Loucy (cell line): ENCODE measurements around the gene BORCS6.
A peak's percentile ranks its signal among the peaks of the same experiment; 100 is the strongest.

Source experiments
- H2AFZ ChIP-seq: fragments of 200-600 bp; sonication (generic); 2 replicates; pipeline ENCODE4 v1.6.0; 2016; ENCODE audit warnings: antibody characterized with exemption, mild to moderate bottlenecking, low read length, moderate library complexity
- H3F3A ChIP-seq: fragments of 200-600 bp; 2 replicates; pipeline ENCODE4 v1.6.0; 2016; ENCODE audit warnings: antibody characterized with exemption, low read depth, mild to moderate bottlenecking
- H3K27me3 ChIP-seq: fragments of 200-600 bp; sonication (generic); 2 replicates; pipeline ENCODE4 v1.6.1; 2014; ENCODE audit warnings: low read length, mild to moderate bottlenecking; ENCODE audit not compliant: insufficient read depth, poor library complexity, severe bottlenecking
- H3K36me3 ChIP-seq: fragments of 200-600 bp; sonication (generic); 2 replicates; pipeline ENCODE4 v1.6.1; 2016; ENCODE audit warnings: low read length; ENCODE audit not compliant: insufficient read depth
- H3K4me1 ChIP-seq: fragments of 200-600 bp; sonication (generic); 2 replicates; pipeline ENCODE4 v1.5.1; 2014; ENCODE audit warnings: low read length, mild to moderate bottlenecking; ENCODE audit not compliant: insufficient read depth, poor library complexity, severe bottlenecking
- H3K4me2 ChIP-seq: fragments of 200-600 bp; sonication (generic); 2 replicates; pipeline ENCODE4 v1.6.0; 2014; ENCODE audit warnings: antibody characterized with exemption, low read length, low read depth, mild to moderate bottlenecking; ENCODE audit not compliant: poor library complexity, severe bottlenecking
- H3K4me3 ChIP-seq: fragments of 200-600 bp; sonication (generic); 2 replicates; pipeline ENCODE4 v1.5.1; 2014; ENCODE audit warnings: low read length, mild to moderate bottlenecking, mixed read lengths; ENCODE audit not compliant: poor library complexity, severe bottlenecking
- H3K79me2 ChIP-seq: fragments of 200-600 bp; sonication (generic); 2 replicates; pipeline ENCODE4 v1.6.1; 2014; ENCODE audit warnings: low read length; ENCODE audit not compliant: insufficient read depth
- H3K9ac ChIP-seq: fragments of 200-600 bp; sonication (generic); 2 replicates; pipeline ENCODE4 v1.6.0; 2014; ENCODE audit warnings: mild to moderate bottlenecking, low read depth, low read length, moderate library complexity; ENCODE audit not compliant: poor library complexity, severe bottlenecking
- H3K9me2 ChIP-seq: fragments of 200-600 bp; sonication (generic); replicated peaks from 2 replicates; pipeline ENCODE4 v1.6.1; 2016; ENCODE audit warnings: low read depth, low read length, mixed read lengths
- H3K9me3 ChIP-seq: fragments of 200-600 bp; sonication (generic); 2 replicates; pipeline ENCODE4 v1.6.1; 2014; ENCODE audit warnings: mild to moderate bottlenecking, antibody characterized with exemption, low read length, low read depth; ENCODE audit not compliant: insufficient read depth
- H4K20me1 ChIP-seq: fragments of 200-600 bp; sonication (generic); 2 replicates; pipeline ENCODE4 v1.6.0; 2014; ENCODE audit warnings: antibody characterized with exemption, low read length, mild to moderate bottlenecking; ENCODE audit not compliant: insufficient read depth, poor library complexity, severe bottlenecking
- EZH2phosphoT487 ChIP-seq: fragments of 200-600 bp; IDR thresholded peaks from 2 replicates; pipeline ENCODE4 v1.6.1; 2018; ENCODE audit warnings: antibody characterized with exemption, mild to moderate bottlenecking, moderate library complexity, borderline replicate concordance
- TF ChIP-seq, protein P1 (sequence below): fragments of 200-600 bp; sonication (generic); conservative IDR thresholded peaks from 2 replicates; pipeline ENCODE4 v1.5.1; 2014; ENCODE audit warnings: mild to moderate bottlenecking, antibody characterized with exemption, low read length

The BORCS6 gene

DNA sequence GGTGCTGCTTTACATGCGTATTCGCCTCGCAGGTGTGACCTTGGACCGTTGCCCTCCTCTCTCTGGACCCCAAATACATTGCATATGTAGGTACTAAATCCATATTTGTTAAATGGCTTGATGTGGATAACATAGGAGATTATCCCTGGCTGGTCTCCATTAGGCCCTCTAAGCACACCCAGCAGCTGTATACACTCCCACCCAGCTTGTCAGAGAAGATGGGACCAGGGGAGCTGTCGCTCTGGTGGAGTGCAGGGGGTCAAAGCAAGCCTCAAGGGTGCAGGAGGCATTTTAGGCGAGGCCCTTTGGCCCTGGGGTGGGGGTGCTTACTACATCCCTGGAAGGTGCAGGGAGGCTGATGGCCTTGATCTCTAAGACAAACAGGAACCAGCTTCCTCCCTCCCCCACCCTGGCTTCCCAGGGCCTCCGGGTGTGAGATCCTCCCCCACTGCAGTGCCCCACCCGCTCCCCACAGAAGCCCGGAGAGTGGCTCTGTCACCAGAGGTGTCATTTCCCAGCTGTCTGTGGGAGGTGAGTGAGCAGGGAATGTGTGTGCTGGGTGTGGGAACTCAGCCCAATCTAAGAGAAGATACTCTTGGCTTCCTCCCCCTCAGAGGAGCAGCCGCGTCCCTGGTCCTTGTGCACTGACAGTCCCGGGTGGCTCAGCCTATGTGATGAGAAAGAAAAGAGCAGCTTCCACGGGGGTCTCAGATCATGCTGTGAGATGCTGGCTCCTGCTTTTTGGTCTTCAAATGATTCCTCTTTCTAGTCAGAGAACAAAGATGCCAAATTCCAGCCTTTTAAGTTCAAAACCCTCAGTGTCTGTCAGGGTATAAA lies 25.8 kb downstream of the BORCS6 start:
- Histone ChIP-seq H4K20me1 (peaks cover 34% of the 10 kb centered on the region), H3K4me1 (peaks cover 36% of the 10 kb centered on the region), H3K9ac (peak overlapping the region; percentile 94), H3K9me2 (no peaks in the 10 kb centered on the region), H3K4me3 (peak overlapping the region; percentile 100), H3K9me3 (no peaks in the 10 kb centered on the region), H3K4me2 (peak overlapping the region; percentile 86), H3K79me2 (peaks cover 39% of the 10 kb centered on the region), H2AFZ (peak overlapping the region; percentile 95; the same call in 1 of the 2 replicates), H3F3A (peaks cover 2% of the 10 kb centered on the region; the same call in 1 of the 2 replicates), H3K27me3 (peaks cover 4% of the 10 kb centered on the region), H3K36me3 (no peaks in the 10 kb centered on the region)
- TF ChIP-seq EZH2phosphoT487: no peak
- TF ChIP-seq, protein P1, sequence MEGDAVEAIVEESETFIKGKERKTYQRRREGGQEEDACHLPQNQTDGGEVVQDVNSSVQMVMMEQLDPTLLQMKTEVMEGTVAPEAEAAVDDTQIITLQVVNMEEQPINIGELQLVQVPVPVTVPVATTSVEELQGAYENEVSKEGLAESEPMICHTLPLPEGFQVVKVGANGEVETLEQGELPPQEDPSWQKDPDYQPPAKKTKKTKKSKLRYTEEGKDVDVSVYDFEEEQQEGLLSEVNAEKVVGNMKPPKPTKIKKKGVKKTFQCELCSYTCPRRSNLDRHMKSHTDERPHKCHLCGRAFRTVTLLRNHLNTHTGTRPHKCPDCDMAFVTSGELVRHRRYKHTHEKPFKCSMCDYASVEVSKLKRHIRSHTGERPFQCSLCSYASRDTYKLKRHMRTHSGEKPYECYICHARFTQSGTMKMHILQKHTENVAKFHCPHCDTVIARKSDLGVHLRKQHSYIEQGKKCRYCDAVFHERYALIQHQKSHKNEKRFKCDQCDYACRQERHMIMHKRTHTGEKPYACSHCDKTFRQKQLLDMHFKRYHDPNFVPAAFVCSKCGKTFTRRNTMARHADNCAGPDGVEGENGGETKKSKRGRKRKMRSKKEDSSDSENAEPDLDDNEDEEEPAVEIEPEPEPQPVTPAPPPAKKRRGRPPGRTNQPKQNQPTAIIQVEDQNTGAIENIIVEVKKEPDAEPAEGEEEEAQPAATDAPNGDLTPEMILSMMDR: no peak

DNA sequence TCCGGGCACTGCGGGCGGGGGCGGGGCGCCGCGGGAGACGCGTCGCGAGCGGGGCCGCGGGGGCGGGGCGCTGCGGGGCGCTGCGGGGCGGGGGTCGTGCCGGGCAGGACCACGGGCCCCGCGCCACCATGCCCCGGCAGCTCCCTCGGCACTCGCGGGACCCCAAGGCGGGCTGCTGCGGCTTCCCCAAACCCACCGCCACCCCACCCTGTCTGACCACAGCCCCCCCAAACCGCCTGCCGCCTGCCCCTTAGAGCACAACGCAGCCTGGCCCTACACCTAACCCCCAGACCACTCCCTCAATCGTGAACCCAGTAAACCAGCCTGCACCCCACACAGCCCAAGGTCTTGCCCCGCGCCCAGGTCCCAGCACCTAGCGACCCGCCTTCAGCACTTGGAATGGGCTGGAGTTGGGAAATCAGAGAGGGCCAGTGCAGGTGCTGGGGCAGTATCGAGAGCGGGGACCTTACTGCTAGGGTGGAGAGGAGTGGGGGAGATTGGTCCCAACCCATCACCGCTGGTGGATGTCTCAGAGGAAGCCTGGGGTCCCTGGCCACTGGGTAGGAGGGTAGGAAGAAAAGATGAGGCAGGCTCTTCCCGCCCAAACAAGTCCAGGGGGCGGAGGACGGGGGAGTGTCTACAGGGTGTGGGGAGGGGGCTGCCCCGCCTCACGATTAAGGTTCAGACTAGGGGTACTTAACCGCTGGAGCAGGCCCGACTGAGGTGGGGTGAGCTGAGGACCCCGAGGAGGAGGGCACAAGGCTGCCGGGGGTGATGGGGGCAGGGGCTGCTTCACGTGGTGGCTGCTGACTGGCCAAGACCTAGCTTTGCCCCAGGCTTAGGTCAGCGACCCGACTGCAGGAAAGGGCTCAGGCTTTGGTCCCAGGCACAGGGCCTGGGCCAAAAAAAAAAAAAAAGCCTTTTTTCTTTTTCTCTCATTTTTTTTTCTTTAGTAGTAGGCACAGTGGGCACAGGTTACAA lies 26.7 kb downstream of the BORCS6 start:
- peak overlapping the region; percentile 100 for H3K4me3 ChIP-seq
- H3F3A ChIP-seq: peaks cover 6% of the 10 kb centered on the region; the same call in 1 of the 2 replicates
- H3K4me2 ChIP-seq: peak overlapping the region; percentile 86
- peaks cover 4% of the 10 kb centered on the region for H3K27me3 ChIP-seq
- H3K79me2 ChIP-seq: peaks cover 40% of the 10 kb centered on the region
- peak overlapping the region; percentile 94 for H3K9ac ChIP-seq
- no peak for TF ChIP-seq EZH2phosphoT487
- TF ChIP-seq, protein P1: no peak
- H2AFZ ChIP-seq: peak overlapping the region; percentile 95
- no peaks in the 10 kb centered on the region for H3K36me3 ChIP-seq
- no peaks in the 10 kb centered on the region for H3K9me3 ChIP-seq
- H4K20me1 ChIP-seq: peaks cover 41% of the 10 kb centered on the region
- peaks cover 36% of the 10 kb centered on the region for H3K4me1 ChIP-seq
- H3K9me2 ChIP-seq: no peaks in the 10 kb centered on the region

DNA sequence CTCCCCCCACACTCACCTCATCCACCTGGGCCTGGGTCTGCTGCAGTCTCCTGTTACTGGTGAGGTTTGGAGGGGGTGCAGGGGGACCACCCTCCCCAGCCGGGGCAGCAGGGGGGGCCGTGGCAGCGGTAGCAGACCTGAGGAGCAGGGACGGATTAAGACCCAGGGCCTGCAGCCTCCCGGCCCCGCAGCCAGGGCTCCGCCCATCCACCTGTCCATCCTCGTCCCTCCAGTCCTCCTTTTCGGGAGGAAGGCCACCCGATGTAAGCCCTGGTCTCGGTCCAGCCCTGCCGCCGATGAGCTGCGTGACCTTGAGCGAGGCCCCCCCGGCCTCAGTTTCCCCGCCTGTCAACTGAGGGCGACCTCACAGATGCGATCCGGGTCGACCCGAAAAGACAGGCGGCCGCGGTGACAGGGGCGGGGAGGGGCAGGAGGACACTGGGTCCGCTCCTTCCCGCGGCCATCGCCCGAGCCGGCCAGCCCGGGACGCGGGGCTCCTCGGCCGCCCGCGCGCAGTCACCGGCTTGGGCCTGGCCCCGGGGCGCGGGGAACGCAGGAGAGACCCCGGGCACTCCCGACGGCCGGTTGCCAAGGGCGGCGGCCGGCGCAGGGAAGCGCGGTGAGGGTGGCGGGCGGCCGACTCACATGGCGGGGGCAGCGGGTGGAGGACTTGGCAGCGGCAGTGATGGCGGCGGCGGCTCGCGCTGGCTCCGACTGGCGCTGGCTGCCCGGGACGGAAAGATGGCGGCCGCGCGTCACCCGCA lies 27.6 kb downstream of the BORCS6 start, which contains the start of gene VAMP2:
Gene VAMP2, minus strand, starts transcription at position 716 of the 764 bp plus-strand sequence. Its CDS starts 69 bp downstream, at position 647.
- H3K9me2 ChIP-seq: no peaks in the 10 kb centered on the region
- H3K36me3 ChIP-seq: no peaks in the 10 kb centered on the region
- TF ChIP-seq, protein P1: no peak
- TF ChIP-seq EZH2phosphoT487: no peak
- peaks cover 4% of the 10 kb centered on the region for H3K27me3 ChIP-seq
- peak within 1 kb of the TSS; percentile 95 for H2AFZ ChIP-seq
- peaks cover 7% of the 10 kb centered on the region; the same call in 1 of the 2 replicates for H3F3A ChIP-seq
- H4K20me1 ChIP-seq: peaks cover 42% of the 10 kb centered on the region
- H3K79me2 ChIP-seq: peaks cover 40% of the 10 kb centered on the region
- H3K4me2 ChIP-seq: peak within 1 kb of the TSS; percentile 98
- peaks cover 36% of the 10 kb centered on the region for H3K4me1 ChIP-seq
- peak within 1 kb of the TSS; percentile 100 for H3K4me3 ChIP-seq
- peak within 1 kb of the TSS; percentile 94 for H3K9ac ChIP-seq
- no peaks in the 10 kb centered on the region for H3K9me3 ChIP-seq
